Activated CD8-positive, alpha-beta T cell treated with anti-CD3 and anti-CD28 coated beads for 36 hours (primary cell): ENCODE measurements around the gene CDC34. TPM values are rescaled to one million over a fixed set of nuclear protein-coding genes. Genes with fewer than 3 reads are reported as not detected.

Source experiments
- ATAC-seq: fragments of 200-7000 bp; cut with Tn5 transposase; one replicate; pipeline ENCODE4 v1.10.0; 2021; ENCODE audit warnings: mild to moderate bottlenecking, moderate library complexity
- CTCF ChIA-PET: fragments of 350-600 bp; sonication (Branson Sonifier 250); formaldehyde crosslinking; loops from one replicate; lab custom pipeline; 2021; ENCODE audit warnings: antibody characterized with exemption; lab: Charles Lee
- POLR2A ChIA-PET: fragments of 350-600 bp; sonication (Branson Sonifier 250); formaldehyde crosslinking; loops from one replicate; lab custom pipeline; 2021; ENCODE audit warnings: antibody characterized with exemption; lab: Charles Lee
- DNase-seq: peaks from one replicate; pipeline ENCODE4 v3.0.0-alpha.2; 2020
- H3K27ac Mint-ChIP-seq: one replicate; pipeline ENCODE4 v1.8.0; 2021; ENCODE audit warnings: mild to moderate bottlenecking, mixed read lengths
- H3K27me3 Mint-ChIP-seq: one replicate; pipeline ENCODE4 v1.8.0; 2021; ENCODE audit warnings: mixed read lengths
- H3K36me3 Mint-ChIP-seq: one replicate; pipeline ENCODE4 v1.8.0; 2021; ENCODE audit warnings: low read depth, mixed read lengths
- H3K4me1 Mint-ChIP-seq: one replicate; pipeline ENCODE4 v1.8.0; 2021; ENCODE audit warnings: low read depth, mixed read lengths
- H3K4me3 Mint-ChIP-seq: one replicate; pipeline ENCODE4 v1.8.0; 2021; ENCODE audit warnings: mild to moderate bottlenecking, moderate library complexity, mixed read lengths
- H3K9me3 Mint-ChIP-seq: one replicate; pipeline ENCODE4 v1.8.0; 2021; ENCODE audit warnings: mixed read lengths
- intact Hi-C: fragments of 100-400 bp; cut with micrococcal nuclease; formaldehyde crosslinking; loops from one replicate; pipeline ENCODE4 v1.10.0; 2022
- total RNA-seq, 2 experiments: library from RNA; stranded (reverse); gene quantifications; one replicate each; pipeline ENCODE4 v1.2.3, GENCODE V29; 2021
- TF ChIP-seq, protein P1 (sequence below): fragments of 200-600 bp; IDR thresholded peaks from one replicate; pipeline ENCODE4 v1.8.0; 2022; ENCODE audit warnings: antibody characterized with exemption, mild to moderate bottlenecking

Gene CDC34
- total RNA-seq, 2 experiments from 2014 or later: 38.1 to 43.7 TPM

DNA sequence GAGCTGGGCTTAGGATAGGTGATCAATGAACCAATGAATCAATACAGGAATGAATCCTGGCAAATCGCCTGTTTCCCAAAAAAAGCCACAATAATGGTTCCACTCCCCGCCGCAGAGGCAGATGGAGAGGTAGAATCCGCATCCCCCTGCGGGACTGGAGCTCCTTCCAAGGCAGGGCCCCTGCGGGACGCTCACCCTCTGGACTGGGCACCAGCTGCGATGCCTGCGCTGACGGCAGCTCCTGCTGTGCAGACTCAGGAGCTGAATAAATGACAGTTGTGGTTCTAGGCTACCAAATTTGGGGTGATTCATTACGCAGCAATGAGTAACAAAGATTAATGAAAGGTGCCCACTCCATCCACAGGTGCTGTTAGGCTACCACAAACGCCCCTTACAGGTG, 8.8 kb upstream of the CDC34 start:
- Mint-ChIP-seq H3K4me3 (no peak overlapping the region), H3K36me3 (no peaks in the 10 kb centered on the region), H3K9me3 (no peaks in the 10 kb centered on the region), H3K4me1 (peaks cover 2% of the 10 kb centered on the region), H3K27ac (no peak overlapping the region), H3K27me3 (peaks cover 2% of the 10 kb centered on the region)
- TF ChIP-seq, protein P1, sequence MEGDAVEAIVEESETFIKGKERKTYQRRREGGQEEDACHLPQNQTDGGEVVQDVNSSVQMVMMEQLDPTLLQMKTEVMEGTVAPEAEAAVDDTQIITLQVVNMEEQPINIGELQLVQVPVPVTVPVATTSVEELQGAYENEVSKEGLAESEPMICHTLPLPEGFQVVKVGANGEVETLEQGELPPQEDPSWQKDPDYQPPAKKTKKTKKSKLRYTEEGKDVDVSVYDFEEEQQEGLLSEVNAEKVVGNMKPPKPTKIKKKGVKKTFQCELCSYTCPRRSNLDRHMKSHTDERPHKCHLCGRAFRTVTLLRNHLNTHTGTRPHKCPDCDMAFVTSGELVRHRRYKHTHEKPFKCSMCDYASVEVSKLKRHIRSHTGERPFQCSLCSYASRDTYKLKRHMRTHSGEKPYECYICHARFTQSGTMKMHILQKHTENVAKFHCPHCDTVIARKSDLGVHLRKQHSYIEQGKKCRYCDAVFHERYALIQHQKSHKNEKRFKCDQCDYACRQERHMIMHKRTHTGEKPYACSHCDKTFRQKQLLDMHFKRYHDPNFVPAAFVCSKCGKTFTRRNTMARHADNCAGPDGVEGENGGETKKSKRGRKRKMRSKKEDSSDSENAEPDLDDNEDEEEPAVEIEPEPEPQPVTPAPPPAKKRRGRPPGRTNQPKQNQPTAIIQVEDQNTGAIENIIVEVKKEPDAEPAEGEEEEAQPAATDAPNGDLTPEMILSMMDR: no peak
- ChIA-PET CTCF (interaction anchor here (2.1 to 5.0 kb wide), 3 partner anchors 9 to 16 kb away, joined by 7 to 24 read pairs (median 24); partner anchors contain the start of genes CDC34 and TPGS1), POLR2A (interaction anchor here (1.1 to 3.6 kb wide), 2 partner anchors 12 to 53 kb away, joined by 4 to 20 read pairs; no protein-coding TSS in a partner anchor)
- no peak for ATAC-seq
- intact Hi-C loops: no loop called here
- no peak for DNase-seq

GRCh38 chr19:524062-524674, 7.4 kb upstream of the CDC34 start:
- Mint-ChIP-seq H3K9me3 (no peaks in the 10 kb centered on the region), H3K27ac (no peak overlapping the region), H3K36me3 (no peaks in the 10 kb centered on the region), H3K4me1 (peaks cover 2% of the 10 kb centered on the region), H3K4me3 (no peak overlapping the region), H3K27me3 (peaks cover 2% of the 10 kb centered on the region)
- ATAC-seq: peak; percentile 27
- DNase-seq: no peak
- ChIA-PET CTCF (interaction anchor here (1.0 kb wide), 1 partner anchor 14 kb away, joined by 3 read pairs; no protein-coding TSS in a partner anchor), POLR2A (no interaction called here)
- TF ChIP-seq, protein P1: no peak
- intact Hi-C loops: no loop called here

- Mint-ChIP-seq H3K9me3 (no peaks in the 10 kb centered on the region), H3K36me3 (no peaks in the 10 kb centered on the region), H3K4me1 (peaks cover 2% of the 10 kb centered on the region), H3K27ac (no peak overlapping the region), H3K4me3 (no peak overlapping the region), H3K27me3 (peaks cover 2% of the 10 kb centered on the region)
- intact Hi-C loops: no loop called here
- TF ChIP-seq, protein P1: no peak
- ChIA-PET POLR2A (no interaction called here), CTCF (no interaction called here)
- ATAC-seq (no peak), DNase-seq (no peak)
Observed at GRCh38 chr19:525029-525428, 6.5 kb upstream of the CDC34 start.

DNA sequence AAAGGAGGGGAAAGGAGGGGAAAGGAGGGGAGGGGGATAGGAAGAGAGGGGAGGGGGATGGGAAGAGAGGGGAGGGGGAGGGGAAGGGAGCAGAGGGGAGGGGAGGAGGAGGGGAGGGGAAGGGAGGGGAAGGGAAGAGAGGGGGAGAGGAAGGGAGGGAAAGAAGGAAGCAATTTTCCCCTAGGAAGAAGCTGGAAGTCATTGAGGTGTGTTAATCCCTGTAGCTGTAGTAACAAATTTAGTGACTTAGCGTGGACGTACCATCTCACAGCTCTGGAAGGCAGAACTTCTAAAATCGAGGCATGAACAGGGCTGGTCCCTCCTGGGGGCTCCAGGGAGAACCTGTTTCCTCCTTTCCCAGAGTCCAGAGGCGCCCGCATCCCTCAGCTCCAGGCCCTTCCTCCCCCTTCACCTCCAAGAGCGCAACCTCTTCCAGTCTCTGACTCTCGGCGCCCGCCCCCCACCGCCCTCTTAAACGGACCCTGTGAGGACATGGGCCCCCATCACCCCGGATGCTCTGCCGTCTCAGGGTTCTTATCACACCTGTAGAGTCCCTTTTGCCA, 5.6 kb upstream of the CDC34 start:
- ATAC-seq (no peak), DNase-seq (no peak)
- Mint-ChIP-seq H3K9me3 (no peaks in the 10 kb centered on the region), H3K27me3 (peaks cover 2% of the 10 kb centered on the region), H3K27ac (no peak overlapping the region), H3K4me3 (no peak overlapping the region), H3K36me3 (no peaks in the 10 kb centered on the region), H3K4me1 (peaks cover 6% of the 10 kb centered on the region)
- CTCF ChIA-PET: interaction anchor here (1.0 kb wide), 1 partner anchor 14 kb away, joined by 3 read pairs; no protein-coding TSS in a partner anchor
- TF ChIP-seq, protein P1: no peak
- POLR2A ChIA-PET: no interaction called here
- intact Hi-C loops: no loop called here
